DMS53 treated with DMSO at 0.1 percent for 48 hours (cell line): ENCODE measurements around the gene CRB2.
"Not testable (repeated sequence)": the region's sequence is repeated elsewhere in the genome, so short reads cannot be mapped to it uniquely, and the experiment has no call there.

Experiments
- DNase-seq: peaks from one replicate; lab custom pipeline; 2025; ENCODE audit not compliant: unreplicated experiment; lab: John Stamatoyannopoulos, UW

CRB2 gene

GRCh38 chr9:123327697-123328100 is 28.3 kb upstream of the CRB2 start:
- peak; percentile 87 for DNase-seq

DNA sequence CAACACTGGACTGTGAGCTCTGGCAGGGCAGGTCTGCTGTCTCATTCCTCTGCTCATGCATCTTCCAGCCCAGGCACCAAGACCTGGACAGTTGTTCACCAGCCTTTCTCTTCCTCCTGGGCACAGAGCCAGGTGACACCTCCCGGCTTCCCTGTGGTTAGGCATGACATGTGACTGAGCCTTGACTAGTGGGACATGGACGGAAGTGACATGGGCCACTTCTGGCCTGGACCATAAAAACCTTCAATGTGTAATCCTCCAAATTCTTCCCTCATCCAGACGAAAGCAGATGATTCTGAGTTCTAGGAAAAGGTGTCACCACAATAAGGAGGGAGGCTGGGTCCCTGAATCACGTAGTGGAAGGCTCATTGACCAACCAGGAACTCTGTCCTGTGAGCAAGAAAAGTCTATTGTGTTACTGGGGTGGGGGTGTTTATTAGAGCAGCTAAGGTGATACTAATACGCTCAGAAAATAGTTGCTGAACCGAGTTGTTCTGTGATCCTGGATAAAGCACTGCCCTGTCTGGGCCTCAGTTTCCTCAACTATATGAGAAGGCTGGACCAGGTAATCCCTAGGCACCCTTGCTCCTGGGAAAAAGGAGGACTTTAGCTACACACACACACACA is 26.6 kb upstream of the CRB2 start:
- peak; percentile 41 for DNase-seq

DNA sequence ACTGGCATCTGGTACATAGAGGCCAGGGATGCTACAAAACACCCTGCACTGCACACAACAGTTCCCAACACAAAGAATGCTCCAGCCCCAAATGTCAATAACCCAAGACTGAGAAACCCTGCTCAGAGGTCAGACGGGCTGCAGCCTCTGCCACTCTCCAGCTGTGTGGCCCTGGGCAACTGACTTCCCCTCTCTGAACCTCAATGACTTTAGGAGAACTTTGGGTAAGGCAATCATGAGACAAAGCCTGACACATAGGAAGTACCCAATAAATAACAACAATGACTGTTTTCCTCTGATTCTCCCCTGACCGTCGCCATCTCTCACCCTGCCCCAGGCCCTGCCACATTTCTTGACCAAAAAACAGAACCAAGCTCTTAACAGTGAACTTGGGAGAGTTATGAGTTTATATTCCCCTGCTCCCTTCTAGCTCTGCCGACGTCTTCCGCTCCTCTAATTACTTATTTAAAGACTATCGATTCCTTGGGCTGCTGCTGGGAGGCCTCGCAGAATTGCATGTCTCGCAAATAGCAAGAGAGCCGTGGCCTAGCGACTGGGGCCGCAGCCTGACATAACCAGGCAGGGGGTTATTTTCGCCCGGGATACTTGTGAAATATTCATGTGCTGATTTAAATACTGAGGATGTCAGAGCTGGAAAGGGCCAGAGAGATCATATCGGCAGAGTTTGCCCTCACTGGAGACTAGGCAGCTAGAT is 24.5 kb upstream of the CRB2 start:
- no peak for DNase-seq

DNA sequence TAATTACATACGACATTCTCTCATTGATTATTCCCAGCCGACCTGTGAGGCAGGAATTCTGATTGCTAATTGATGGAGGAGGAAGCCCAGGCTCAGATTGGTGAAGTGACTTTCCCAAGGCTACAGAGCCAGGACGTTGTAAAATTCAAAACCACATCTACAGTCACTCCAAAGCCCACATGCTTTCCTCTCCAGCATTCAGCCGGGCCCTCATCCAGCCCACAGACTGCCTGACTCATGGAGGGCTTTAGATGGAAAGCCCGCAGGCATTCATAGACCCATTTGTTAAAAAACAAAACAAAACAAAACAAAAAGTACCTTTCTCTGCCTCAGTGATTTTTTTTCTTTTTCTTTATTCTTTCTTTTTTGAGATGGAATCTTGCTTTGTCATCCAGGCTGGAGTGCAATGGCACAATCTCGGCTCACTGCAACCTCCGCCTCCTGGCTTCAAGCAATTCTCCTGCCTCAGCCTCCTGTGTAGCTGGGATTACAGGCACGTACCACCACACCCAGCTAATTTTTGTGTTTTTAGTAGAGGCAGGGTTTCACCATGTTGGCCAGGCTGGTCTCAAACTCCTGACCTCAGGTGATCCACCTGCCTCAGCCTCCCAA is 22.8 kb upstream of the CRB2 start:
- not testable (repeated sequence) for DNase-seq

DNA sequence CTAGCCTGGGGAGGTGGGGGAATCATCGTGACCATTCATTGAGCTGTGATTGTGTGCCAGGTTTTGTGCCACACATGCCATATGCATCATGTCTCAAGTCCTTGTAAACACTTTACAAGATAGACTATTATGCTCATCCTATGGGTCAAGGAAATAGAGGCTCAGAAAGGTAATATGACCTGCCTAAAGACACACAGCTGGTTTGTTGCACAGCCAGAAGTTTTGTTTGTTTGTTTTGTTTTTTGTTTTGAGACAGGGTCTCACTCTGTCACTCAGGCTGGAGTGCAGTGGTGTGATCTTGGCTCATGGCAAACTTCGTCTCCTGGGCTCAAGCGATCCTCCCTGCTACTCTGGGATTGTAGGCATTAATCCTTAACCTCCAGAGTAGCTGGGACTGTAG is 21.4 kb upstream of the CRB2 start:
- no peak for DNase-seq

GRCh38 chr9:123335193-123335985 is 20.6 kb upstream of the CRB2 start:
- DNase-seq = no peak

GRCh38 chr9:123335986-123336329 is 20.0 kb upstream of the CRB2 start:
- DNase-seq = no peak

GRCh38 chr9:123336449-123336848 is 19.5 kb upstream of the CRB2 start:
- no peak for DNase-seq

DNA sequence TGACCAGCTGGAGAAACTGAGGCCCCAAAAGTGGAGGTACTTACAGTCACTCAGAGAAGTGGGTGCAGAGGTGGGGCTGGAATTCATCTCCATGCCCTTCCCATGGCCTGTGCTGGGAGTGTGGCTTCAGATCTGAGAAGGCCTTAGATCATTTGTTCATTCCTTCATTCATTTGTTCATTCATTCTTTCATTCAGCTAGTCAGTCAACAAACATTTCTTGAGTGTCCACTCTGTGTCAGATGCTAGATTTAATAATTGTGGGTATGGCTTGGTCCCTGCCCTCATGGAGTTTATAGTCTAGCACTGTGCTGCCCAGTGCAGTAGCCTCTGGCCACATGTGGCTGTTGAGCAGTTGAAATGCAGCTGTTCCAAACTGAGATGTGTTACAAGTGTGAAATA is 19.0 kb upstream of the CRB2 start:
- no peak for DNase-seq

GRCh38 chr9:123337971-123338370 is 18.0 kb upstream of the CRB2 start:
- no peak for DNase-seq

DNA sequence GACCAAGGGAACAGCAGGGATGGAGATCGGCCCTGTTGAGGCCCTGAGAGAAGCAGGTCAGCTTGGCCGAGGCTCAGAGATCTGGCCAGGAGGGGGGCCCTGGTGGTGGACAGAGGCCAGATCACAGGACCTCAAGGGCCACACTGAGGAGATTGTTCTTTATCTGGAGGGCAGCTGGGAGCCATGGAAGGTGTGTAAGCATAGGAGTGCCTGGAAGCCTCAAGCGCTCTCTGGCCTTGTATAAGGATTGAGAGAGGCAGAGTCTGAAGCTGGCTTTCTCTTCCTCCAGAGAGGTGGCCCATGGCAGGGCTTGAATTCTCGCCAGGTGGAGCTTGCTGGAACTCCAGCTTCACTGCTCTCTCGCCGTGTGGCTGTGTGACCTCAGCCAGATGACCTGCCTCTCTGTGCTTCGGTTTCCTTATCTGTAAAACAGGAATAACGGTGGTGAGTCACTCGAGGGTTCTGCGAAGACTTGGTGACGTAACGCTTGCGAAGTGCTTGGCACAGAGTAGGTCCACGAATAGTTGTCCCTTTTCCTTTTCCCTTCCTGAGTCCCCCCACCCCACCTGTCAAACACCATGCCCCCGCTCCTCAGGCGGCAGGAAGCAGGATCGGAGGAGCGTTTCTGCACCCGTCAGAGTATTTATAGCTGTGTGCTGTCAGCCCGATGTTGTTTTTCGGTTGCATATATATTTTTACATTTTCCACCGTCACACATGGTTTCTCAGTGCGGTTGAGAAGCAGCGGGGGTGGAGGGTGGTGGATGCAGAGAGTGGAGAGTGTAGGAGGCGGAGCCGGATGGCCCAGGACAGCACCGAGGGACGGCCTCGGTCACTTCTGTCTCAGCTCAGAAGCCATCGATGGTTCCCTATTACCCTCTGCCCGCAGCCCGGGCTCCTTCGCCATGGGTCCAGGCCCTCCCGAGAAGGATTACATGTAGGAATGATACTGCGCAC is 17.0 kb upstream of the CRB2 start:
- no peak for DNase-seq

DNA sequence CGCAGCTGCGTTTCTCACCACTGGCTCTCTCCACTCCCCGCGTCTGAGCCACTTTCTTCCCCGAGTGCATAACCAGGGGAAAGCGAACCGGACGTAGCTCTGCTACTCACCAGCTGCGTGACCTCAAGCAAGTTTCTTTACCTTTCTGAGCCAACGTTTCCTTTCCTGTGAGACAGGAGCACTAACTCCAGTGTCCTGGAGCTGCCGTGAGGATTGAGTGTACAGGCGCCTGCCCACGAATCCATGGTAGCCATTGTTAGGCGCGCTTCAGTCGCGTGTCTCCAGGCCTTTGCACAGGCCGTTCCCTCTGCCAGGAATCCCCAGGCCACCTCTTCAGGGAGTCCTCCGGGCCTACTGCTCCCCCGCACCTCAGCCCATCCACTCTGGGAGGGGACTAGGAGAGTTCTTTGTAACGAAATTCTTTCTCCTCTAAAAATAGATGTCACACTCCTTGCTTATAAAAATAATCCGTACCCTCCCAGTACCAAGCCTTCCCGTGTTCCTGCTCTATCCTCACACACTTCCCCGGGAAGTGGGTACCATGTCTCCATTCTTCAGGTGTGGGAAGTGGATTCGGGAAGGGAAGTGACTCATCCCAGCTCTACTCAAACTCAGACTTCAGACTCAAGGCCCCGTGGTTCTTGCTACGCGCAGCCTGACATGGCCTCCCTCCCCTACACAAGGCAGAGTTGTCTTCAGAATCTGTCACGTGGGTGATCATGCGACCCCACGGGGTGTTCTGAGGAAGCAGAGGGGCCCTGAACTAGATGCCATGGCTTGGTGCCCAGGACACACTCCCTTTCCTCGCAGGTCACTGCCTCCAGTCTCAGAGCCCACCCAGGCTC is 16.1 kb upstream of the CRB2 start:
- DNase-seq = peak; percentile 43

DNA sequence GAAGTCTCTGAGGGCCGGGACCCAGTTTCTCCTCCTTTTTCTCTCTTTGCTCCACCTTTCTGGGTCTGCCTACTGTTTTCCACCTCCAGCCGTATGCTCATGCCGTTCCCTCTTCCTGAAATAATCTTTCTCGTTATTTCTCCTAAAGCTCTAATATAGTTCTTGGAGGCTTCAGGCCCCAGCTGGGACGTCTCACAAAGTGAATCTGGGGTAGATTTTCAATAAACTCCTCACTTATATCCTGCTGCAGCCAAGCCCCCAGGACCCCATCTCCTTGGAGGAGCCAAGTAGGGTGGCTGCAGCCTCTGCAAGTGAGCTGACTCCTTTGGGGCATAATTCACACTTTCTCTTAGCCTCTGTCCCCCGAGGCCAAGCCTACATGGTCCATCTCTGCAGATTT is 14.2 kb upstream of the CRB2 start:
- DNase-seq = no peak

DNA sequence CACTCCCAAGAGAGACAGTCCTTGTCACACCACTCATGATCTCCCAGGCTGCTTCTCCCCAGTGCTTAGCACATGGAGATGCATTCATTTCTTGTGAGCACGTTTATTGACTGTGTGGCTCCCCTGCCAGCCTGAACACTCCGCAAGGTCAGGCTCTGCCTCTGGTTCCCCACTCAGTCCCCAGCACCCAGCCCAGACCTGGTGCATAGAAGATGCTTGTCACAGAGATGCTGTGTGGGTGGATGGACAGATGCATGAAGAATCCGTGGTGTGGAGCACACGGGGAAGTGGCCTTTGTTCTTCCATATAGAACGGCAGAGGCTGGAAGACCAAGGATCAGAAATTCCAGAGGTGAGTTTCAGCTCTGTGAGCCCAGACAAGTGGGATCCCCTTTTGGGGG is 13.8 kb upstream of the CRB2 start:
- DNase-seq = no peak

GRCh38 chr9:123343443-123344191 is 12.4 kb upstream of the CRB2 start:
- no peak for DNase-seq

- no peak for DNase-seq
Observed at GRCh38 chr9:123344192-123344949, 11.6 kb upstream of the CRB2 start.

- no peak for DNase-seq
Observed at GRCh38 chr9:123345567-123345955, 10.4 kb upstream of the CRB2 start.

DNA sequence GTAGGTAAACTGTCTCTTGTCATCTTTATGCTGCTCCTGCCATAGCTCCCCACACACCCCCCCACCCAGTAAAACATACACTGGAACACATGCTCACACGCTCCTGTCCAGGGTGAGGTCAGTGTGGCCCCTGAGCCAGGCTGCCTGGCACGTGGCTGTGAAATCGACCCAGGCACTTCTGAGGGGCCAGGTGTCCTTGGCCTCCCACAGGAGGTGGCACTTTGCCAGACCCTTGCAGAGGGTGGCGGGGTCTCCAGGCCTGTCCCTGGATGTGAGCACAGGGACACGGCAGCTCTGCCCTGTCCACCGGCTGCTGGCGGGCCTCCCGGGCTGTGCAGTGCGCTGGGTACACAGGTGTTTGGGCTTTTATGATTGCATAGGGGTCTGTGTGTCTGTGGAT is 10.0 kb upstream of the CRB2 start:
- no peak for DNase-seq
